Suprapubic skin (tissue), 3 donors: Measurements from ENCODE around the gene GALC.

Source experiments
- EP300 ChIP-seq: sonication (generic); formaldehyde crosslinking; IDR thresholded peaks from one replicate; pipeline ENCODE4 v1.6.1; 2017; ENCODE audit warnings: antibody characterized with exemption
- POLR2A ChIP-seq, 2 donors: fragments of 450-650 bp; IDR thresholded peaks; one replicate each; pipeline ENCODE4 v1.6.1; 2017; ENCODE audit warnings: antibody characterized with exemption in 2 of 2, mild to moderate bottlenecking in 2 of 2, moderate library complexity in 2 of 2
- TF ChIP-seq, protein P1 (sequence below), 2 donors: fragments of 200-600 bp in 1 of 2; fragments of 450-650 bp in 1 of 2; sonication (generic) in 1 of 2; IDR thresholded peaks; one replicate each; pipeline ENCODE4 v1.5.1; 2016 to 2019; ENCODE audit warnings: antibody characterized with exemption in 2 of 2, mild to moderate bottlenecking in 1 of 2, moderate library complexity in 1 of 2

DNA sequence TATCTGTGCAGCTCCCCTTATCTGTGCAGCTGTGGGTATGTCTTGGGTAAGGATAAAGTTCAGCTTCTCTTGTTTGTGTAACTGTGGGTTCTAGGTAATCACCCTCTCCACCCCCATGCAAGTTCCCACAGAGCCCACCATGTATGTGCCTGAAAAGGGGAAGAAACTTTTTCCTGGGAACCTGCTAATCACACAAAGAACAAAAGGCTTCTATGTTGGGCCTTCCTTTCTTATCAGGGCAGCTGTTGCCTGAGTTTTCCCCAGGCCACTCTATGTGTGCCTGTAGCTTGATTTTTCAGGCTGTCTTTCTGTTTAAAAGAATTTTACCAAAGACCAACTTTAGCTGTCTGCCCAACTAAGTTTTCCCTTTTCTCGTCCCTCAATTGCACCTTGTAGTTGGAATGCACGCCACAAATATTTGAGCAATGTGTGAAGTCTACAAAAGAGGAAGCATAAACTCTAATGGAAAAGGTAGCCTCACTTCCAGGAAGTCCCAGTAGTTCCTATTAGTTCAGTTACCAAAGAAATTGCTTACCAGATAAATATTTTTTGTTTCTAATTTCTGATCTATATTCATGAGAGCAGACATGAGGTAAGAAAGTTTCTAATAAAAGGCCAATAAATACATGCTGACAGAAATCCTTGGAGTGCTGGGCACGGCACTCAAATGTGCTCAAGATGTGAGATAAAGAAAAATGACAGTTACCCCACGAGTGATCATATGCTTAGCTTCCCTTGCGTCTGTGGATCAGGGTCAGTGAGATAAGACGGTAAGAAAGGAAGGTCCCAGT lies 2.7 kb upstream of the GALC start:
- TF ChIP-seq, protein P1, sequence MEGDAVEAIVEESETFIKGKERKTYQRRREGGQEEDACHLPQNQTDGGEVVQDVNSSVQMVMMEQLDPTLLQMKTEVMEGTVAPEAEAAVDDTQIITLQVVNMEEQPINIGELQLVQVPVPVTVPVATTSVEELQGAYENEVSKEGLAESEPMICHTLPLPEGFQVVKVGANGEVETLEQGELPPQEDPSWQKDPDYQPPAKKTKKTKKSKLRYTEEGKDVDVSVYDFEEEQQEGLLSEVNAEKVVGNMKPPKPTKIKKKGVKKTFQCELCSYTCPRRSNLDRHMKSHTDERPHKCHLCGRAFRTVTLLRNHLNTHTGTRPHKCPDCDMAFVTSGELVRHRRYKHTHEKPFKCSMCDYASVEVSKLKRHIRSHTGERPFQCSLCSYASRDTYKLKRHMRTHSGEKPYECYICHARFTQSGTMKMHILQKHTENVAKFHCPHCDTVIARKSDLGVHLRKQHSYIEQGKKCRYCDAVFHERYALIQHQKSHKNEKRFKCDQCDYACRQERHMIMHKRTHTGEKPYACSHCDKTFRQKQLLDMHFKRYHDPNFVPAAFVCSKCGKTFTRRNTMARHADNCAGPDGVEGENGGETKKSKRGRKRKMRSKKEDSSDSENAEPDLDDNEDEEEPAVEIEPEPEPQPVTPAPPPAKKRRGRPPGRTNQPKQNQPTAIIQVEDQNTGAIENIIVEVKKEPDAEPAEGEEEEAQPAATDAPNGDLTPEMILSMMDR (IDR thresholded peaks at IDR 0.05) = no peak
- TF ChIP-seq POLR2A (IDR thresholded peaks at IDR 0.05) (no peak), EP300 (no peak)
